Body of pancreas (tissue), 4 donors: ENCODE data around the gene MMS22L.

ENCODE experiments used
- CTCF ChIP-seq, 7 experiments: fragments of 450-650 bp in 4 of 7; fragments of 200-600 bp in 3 of 7; sonication (generic) in 3 of 7; IDR thresholded peaks; one replicate each; pipeline ENCODE4 v1.5.1; 2016 to 2019; ENCODE audit warnings: antibody characterized with exemption in 7 of 7
- POLR2A ChIP-seq, 3 donors: fragments of 450-650 bp; IDR thresholded peaks; one replicate each; pipeline ENCODE4 v1.6.1; 2016; ENCODE audit warnings: antibody characterized with exemption in 3 of 3, mild to moderate bottlenecking in 2 of 3

DNA sequence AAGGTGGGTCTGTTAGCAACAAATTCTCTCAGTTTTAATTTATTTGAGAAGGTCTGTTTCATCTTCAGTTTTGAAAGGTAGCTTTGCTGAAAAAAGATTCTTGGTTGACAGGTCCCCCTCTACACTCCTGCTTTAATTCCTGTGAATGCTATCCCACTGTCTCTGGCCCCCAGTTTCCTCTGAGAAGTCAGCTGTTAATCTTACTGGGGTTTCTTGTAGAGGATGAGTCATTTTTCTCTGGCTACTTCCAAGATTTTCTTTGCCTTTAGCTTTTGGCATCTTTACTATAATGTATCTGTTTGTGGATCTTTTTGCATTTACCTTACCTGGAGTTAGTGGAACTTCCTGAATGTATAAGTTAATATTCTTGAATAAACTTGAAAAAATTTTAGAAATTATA lies 122.7 kb downstream of the MMS22L start:
- TF ChIP-seq CTCF (IDR thresholded peaks at IDR 0.05) (no peak), POLR2A (IDR thresholded peaks at IDR 0.05) (no peak)
